ENCODE measurements around the gene SLC28A1. TPM values are rescaled to one million over a fixed set of nuclear protein-coding genes. Genes with fewer than 3 reads are reported as not detected.

The SLC28A1 gene
- total RNA-seq, 1 donor from 2014 or later, result not detected

DNA sequence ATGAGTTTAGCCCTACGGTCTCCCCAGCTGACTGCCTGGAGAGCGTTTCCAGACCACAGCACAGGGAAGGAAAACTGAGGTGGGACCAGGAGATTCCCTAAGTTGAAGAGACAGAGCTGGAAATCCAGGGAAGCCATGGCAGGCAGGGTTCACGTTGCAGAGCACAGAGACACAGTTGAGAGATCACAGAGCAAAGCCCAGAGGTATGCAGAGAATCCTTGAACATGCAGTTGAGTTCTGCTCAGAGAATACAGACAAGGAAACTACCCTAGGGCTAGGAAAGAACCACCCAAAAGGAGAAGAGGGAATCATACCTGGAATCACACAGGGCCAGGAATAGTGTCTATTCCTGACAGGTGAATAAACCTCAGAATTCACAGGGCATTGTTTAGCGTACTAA is 14.3 kb downstream of the SLC28A1 start:
- TF ChIP-seq, protein P1, sequence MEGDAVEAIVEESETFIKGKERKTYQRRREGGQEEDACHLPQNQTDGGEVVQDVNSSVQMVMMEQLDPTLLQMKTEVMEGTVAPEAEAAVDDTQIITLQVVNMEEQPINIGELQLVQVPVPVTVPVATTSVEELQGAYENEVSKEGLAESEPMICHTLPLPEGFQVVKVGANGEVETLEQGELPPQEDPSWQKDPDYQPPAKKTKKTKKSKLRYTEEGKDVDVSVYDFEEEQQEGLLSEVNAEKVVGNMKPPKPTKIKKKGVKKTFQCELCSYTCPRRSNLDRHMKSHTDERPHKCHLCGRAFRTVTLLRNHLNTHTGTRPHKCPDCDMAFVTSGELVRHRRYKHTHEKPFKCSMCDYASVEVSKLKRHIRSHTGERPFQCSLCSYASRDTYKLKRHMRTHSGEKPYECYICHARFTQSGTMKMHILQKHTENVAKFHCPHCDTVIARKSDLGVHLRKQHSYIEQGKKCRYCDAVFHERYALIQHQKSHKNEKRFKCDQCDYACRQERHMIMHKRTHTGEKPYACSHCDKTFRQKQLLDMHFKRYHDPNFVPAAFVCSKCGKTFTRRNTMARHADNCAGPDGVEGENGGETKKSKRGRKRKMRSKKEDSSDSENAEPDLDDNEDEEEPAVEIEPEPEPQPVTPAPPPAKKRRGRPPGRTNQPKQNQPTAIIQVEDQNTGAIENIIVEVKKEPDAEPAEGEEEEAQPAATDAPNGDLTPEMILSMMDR (conservative IDR thresholded peaks at IDR 0.05), result no peak
- Mint-ChIP-seq H3K27ac (ENCODE audit: unreplicated experiment) (no peak overlapping the region), H3K9me3 (no peaks in the 10 kb centered on the region), H3K4me1 (no peaks in the 10 kb centered on the region), H3K4me3 (no peak overlapping the region), H3K36me3 (ENCODE audit: low read depth) (no peaks in the 10 kb centered on the region), H3K27me3 (ENCODE audit: low read depth) (peaks cover 15% of the 10 kb centered on the region)
- no peak for DNase-seq (ENCODE audit: low read depth, low spot score)

DNA sequence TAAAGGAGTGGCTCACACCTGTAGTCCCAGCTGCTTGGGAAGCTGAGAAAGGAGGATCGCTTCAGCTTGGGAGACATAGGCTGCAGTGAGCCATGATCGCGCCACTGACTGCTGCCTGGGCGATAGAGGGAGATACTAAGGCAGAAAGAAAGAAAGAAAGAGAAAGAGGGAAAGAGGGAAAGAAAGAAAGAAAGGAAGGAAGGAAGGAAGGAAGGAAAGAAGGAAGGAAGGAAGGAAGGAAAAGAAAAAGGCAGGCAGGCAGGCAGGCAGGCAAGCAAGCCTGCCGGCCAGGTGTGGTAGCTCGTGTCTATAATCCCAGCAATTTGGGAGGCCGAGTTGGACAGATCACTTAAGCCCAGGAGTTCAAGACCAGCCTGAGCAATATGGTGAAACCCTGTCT is 15.3 kb downstream of the SLC28A1 start:
- no peaks in the 10 kb centered on the region for H3K4me1 Mint-ChIP-seq
- H3K36me3 Mint-ChIP-seq (ENCODE audit: low read depth), result no peaks in the 10 kb centered on the region
- no peak overlapping the region for H3K27ac Mint-ChIP-seq (ENCODE audit: unreplicated experiment)
- peaks cover 15% of the 10 kb centered on the region for H3K27me3 Mint-ChIP-seq (ENCODE audit: low read depth)
- no peak overlapping the region for H3K4me3 Mint-ChIP-seq
- no peaks in the 10 kb centered on the region for H3K9me3 Mint-ChIP-seq
- DNase-seq (ENCODE audit: low read depth, low spot score), result no peak
- TF ChIP-seq, protein P1 (conservative IDR thresholded peaks at IDR 0.05), result no peak

DNA sequence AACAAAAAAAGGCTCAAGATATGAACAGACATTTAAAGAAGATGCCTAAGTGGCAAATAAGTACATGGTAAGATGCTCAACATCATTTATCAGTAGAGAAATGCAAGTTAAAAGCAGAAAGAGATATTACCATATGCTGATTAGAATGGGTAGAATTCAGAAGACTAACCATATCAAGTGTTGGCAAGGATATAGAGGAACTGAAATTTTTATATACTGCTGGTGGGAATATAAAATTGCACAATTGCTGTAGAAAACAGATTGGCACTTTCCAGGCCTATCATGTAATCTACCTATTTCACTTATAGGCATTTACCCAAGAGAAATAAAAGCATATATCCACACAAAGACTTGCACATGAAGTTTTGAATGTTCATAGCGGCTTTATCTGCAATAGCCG is 17.1 kb downstream of the SLC28A1 start:
- Mint-ChIP-seq H3K36me3 (ENCODE audit: low read depth) (no peaks in the 10 kb centered on the region), H3K9me3 (no peaks in the 10 kb centered on the region), H3K27ac (ENCODE audit: unreplicated experiment) (no peak overlapping the region), H3K4me1 (no peaks in the 10 kb centered on the region), H3K4me3 (no peak overlapping the region), H3K27me3 (ENCODE audit: low read depth) (peaks cover 15% of the 10 kb centered on the region)
- no peak for DNase-seq (ENCODE audit: low read depth, low spot score)
- TF ChIP-seq, protein P1 (conservative IDR thresholded peaks at IDR 0.05), result no peak

DNA sequence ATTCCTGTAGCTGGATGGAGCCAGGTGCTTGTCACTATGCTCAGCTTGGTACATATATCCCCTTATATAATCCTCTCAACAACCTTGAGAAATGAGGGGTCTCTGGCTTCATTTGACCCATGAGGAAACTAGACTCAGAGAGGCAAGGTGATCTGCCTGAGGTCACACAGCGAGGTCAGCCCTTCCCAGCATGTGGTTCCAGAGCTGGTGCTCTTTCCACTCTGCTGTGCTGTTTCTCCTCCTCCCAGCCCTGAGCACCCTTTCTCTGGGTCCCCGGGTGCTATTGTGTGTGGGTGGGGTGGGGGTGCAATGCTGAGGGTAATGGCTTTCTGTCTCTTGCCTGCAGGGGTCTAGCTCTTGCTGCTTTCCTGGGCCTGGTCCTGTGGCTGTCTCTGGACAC is 19.3 kb downstream of the SLC28A1 start:
- H3K27ac Mint-ChIP-seq (ENCODE audit: unreplicated experiment), result peak overlapping the region; percentile 43
- H3K9me3 Mint-ChIP-seq, result no peaks in the 10 kb centered on the region
- TF ChIP-seq, protein P1 (conservative IDR thresholded peaks at IDR 0.05), result no peak
- H3K4me1 Mint-ChIP-seq, result no peaks in the 10 kb centered on the region
- H3K27me3 Mint-ChIP-seq (ENCODE audit: low read depth), result peaks cover 10% of the 10 kb centered on the region
- no peaks in the 10 kb centered on the region for H3K36me3 Mint-ChIP-seq (ENCODE audit: low read depth)
- no peak for DNase-seq (ENCODE audit: low read depth, low spot score)
- no peak overlapping the region for H3K4me3 Mint-ChIP-seq

DNA sequence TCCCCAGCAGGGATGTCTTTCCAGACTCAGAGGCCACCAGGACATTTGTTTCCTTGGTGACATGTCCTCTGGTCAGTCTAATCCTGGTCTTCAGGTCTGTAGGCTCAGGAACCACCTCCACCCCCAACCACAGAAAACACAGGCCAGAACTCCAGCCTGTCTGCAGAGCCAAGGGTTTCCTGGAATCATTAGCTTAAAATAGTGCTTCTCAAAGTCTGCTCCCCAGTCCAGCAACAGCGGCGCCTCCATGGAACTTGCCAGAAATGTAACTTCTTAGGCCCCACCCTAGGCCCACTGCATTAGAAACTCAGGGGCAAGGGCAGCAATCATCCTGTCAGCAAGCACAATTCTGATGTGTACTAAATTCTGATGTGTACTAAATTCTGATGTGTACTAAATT is 20.0 kb downstream of the SLC28A1 start:
- Mint-ChIP-seq H3K9me3 (no peaks in the 10 kb centered on the region), H3K36me3 (ENCODE audit: low read depth) (no peaks in the 10 kb centered on the region), H3K27me3 (ENCODE audit: low read depth) (peaks cover 3% of the 10 kb centered on the region), H3K27ac (ENCODE audit: unreplicated experiment) (peak overlapping the region; percentile 43), H3K4me3 (no peak overlapping the region), H3K4me1 (peaks cover 5% of the 10 kb centered on the region)
- DNase-seq (ENCODE audit: low read depth, low spot score), result no peak
- TF ChIP-seq, protein P1 (conservative IDR thresholded peaks at IDR 0.05), result no peak

Measured in neural crest cell (in vitro differentiated cells).